Astrocyte (in vitro differentiated cells and primary cell): ENCODE results near the gene PTPRM. TPM values are rescaled to one million over a fixed set of nuclear protein-coding genes. Genes with fewer than 3 reads are reported as not detected.

ENCODE experiments used
- DNase-seq: peaks from one replicate; pipeline ENCODE4 v3.0.0-alpha.2; 2010; ENCODE audit warnings: low read depth
- FAIRE-seq: peaks from 2 replicates; lab custom pipeline; 2011; peaks lifted over from hg19 to GRCh38; lab: Jason Lieb, UNC
- H2AFZ ChIP-seq: 2 replicates; pipeline ENCODE4 v1.6.0; 2012; ENCODE audit warnings: low read depth, low read length, inconsistent platforms
- H3K27ac ChIP-seq: 2 replicates; pipeline ENCODE4 v1.5.1; 2011; ENCODE audit warnings: low read depth, low read length, inconsistent platforms
- H3K27me3 ChIP-seq: 2 replicates; pipeline ENCODE4 v1.6.0; 2011; ENCODE audit warnings: low read length, inconsistent platforms; ENCODE audit not compliant: insufficient read depth
- H3K36me3 ChIP-seq: 2 replicates; pipeline ENCODE4 v1.5.1; 2011; ENCODE audit warnings: low read length, inconsistent platforms; ENCODE audit not compliant: insufficient read depth
- H3K4me1 ChIP-seq: 2 replicates; pipeline ENCODE4 v1.5.1; 2011; ENCODE audit warnings: low read length, inconsistent platforms; ENCODE audit not compliant: insufficient read depth
- H3K4me2 ChIP-seq: 2 replicates; pipeline ENCODE4 v1.6.0; 2012; ENCODE audit warnings: low read length, inconsistent platforms
- H3K4me3 ChIP-seq: 2 replicates; pipeline ENCODE4 v1.5.1; 2011; ENCODE audit warnings: low read depth, mild to moderate bottlenecking, low read length, inconsistent platforms; ENCODE audit not compliant: insufficient read depth
- H3K79me2 ChIP-seq: 2 replicates; pipeline ENCODE4 v1.6.0; 2012; ENCODE audit warnings: mild to moderate bottlenecking, low read length, inconsistent platforms; ENCODE audit not compliant: insufficient read depth
- H3K9ac ChIP-seq: 2 replicates; pipeline ENCODE4 v1.6.0; 2012; ENCODE audit warnings: mild to moderate bottlenecking, low read length, inconsistent platforms
- H3K9me3 ChIP-seq: 2 replicates; pipeline ENCODE4 v1.5.1; 2012; ENCODE audit warnings: low read depth, mild to moderate bottlenecking, low read length, inconsistent platforms; ENCODE audit not compliant: insufficient read depth
- H4K20me1 ChIP-seq: 2 replicates; pipeline ENCODE4 v1.6.0; 2012; ENCODE audit warnings: low read length, inconsistent platforms; ENCODE audit not compliant: insufficient read depth
- H3K27ac Mint-ChIP-seq: one replicate; pipeline ENCODE4 v1.8.0; 2021; ENCODE audit warnings: mild to moderate bottlenecking, mixed read lengths; ENCODE audit not compliant: unreplicated experiment
- H3K27me3 Mint-ChIP-seq: one replicate; pipeline ENCODE4 v1.8.0; 2021; ENCODE audit warnings: low read depth, mixed read lengths; ENCODE audit not compliant: unreplicated experiment
- H3K36me3 Mint-ChIP-seq: one replicate; pipeline ENCODE4 v1.8.0; 2021; ENCODE audit warnings: low read depth, mixed read lengths; ENCODE audit not compliant: unreplicated experiment
- H3K4me1 Mint-ChIP-seq: one replicate; pipeline ENCODE4 v1.8.0; 2021; ENCODE audit warnings: low read depth, mixed read lengths; ENCODE audit not compliant: unreplicated experiment
- H3K4me3 Mint-ChIP-seq: one replicate; pipeline ENCODE4 v1.8.0; 2021; ENCODE audit warnings: mild to moderate bottlenecking, moderate library complexity, mixed read lengths; ENCODE audit not compliant: unreplicated experiment
- H3K9me3 Mint-ChIP-seq: one replicate; pipeline ENCODE4 v1.8.0; 2021; ENCODE audit warnings: mild to moderate bottlenecking, mixed read lengths; ENCODE audit not compliant: unreplicated experiment
- CTCF ChIP-seq: IDR thresholded peaks from 2 replicates; pipeline ENCODE4 v1.5.1; 2011; ENCODE audit warnings: low read depth, mild to moderate bottlenecking, inconsistent platforms, low read length, moderate library complexity; ENCODE audit not compliant: insufficient read depth
- EZH2 ChIP-seq: IDR thresholded peaks from 2 replicates; pipeline ENCODE4 v1.6.1; 2012; ENCODE audit warnings: mild to moderate bottlenecking, low read length, inconsistent platforms; ENCODE audit not compliant: insufficient read depth
- total RNA-seq: library from RNA; stranded (reverse); gene quantifications from 2 replicates; pipeline ENCODE4 v1.2.1, GENCODE V29; 2021

Gene PTPRM
- total RNA-seq, 1 donor from 2014 or later = 59.6 TPM

GRCh38 chr18:7524786-7525185 lies 42.3 kb upstream of the PTPRM start:
- Histone ChIP-seq H3K79me2 (no peaks in the 10 kb centered on the region), H3K4me3 (no peak overlapping the region), H3K27ac (no peak overlapping the region), H3K9me3 (no peaks in the 10 kb centered on the region), H3K9ac (no peak overlapping the region), H2AFZ (no peak overlapping the region), H3K27me3 (no peaks in the 10 kb centered on the region), H3K4me2 (no peak overlapping the region), H3K4me1 (no peaks in the 10 kb centered on the region), H3K36me3 (no peaks in the 10 kb centered on the region), H4K20me1 (no peaks in the 10 kb centered on the region)
- DNase-seq = no peak
- no peak overlapping the region for H3K27ac Mint-ChIP-seq
- peaks cover 21% of the 10 kb centered on the region for H3K4me1 Mint-ChIP-seq
- no peak overlapping the region for H3K4me3 Mint-ChIP-seq
- H3K36me3 Mint-ChIP-seq = no peaks in the 10 kb centered on the region
- H3K9me3 Mint-ChIP-seq = peaks cover 5% of the 10 kb centered on the region
- no peak for FAIRE-seq
- TF ChIP-seq EZH2 (no peak), CTCF (no peak)
- H3K27me3 Mint-ChIP-seq = no peaks in the 10 kb centered on the region

- no peaks in the 10 kb centered on the region for H4K20me1 ChIP-seq
- no peaks in the 10 kb centered on the region for H3K36me3 ChIP-seq
- H3K27ac ChIP-seq = no peak overlapping the region
- Mint-ChIP-seq H3K9me3 (peaks cover 12% of the 10 kb centered on the region), H3K27me3 (no peaks in the 10 kb centered on the region), H3K4me1 (peaks cover 12% of the 10 kb centered on the region), H3K4me3 (no peak overlapping the region), H3K27ac (no peak overlapping the region), H3K36me3 (no peaks in the 10 kb centered on the region)
- TF ChIP-seq EZH2 (no peak), CTCF (no peak)
- H3K27me3 ChIP-seq = no peaks in the 10 kb centered on the region
- H3K79me2 ChIP-seq = no peaks in the 10 kb centered on the region
- H3K9ac ChIP-seq = no peak overlapping the region
- no peaks in the 10 kb centered on the region for H3K4me1 ChIP-seq
- H3K9me3 ChIP-seq = no peaks in the 10 kb centered on the region
- DNase-seq (no peak), FAIRE-seq (no peak)
- H3K4me3 ChIP-seq = no peak overlapping the region
- no peak overlapping the region for H2AFZ ChIP-seq
- H3K4me2 ChIP-seq = no peak overlapping the region
Observed at GRCh38 chr18:7532942-7533341, 34.2 kb upstream of the PTPRM start.

DNA sequence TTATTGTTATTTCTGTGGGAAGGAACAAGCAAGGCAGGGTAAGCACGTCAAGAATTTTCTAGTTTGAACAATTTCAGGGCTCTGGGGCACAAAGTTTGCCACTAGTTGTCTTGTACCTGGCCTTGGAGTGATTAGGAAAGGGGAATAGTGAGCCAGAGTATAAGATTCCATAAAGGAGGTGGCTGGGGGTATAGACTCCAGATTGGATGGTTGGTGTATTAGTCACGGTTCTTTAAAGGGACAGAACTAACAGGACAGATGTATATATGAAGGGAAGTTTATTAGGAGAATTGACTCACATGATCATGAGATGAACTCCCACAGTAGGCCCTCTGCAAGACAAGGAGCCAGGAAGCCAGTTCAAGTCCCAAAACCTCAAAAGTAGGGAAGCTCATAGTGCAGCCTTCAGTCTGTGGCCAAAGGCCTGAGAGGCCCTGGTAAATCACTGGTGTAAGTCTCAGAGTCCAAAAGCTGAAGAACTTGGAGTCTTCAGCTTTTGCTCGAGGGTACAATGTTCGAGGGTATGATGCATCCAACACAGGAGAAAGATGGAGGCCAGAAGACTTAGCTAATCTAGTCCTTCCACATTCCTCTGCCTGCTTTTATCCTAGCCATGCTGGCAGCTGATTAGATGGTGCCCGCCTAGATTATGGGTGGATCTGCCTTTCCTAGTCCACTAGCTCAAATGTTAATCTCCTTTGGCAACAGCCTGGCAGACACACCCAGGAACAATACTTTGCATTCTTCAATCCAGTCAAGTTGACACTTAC lies 31.5 kb upstream of the PTPRM start:
- H3K4me1 ChIP-seq = no peaks in the 10 kb centered on the region
- no peaks in the 10 kb centered on the region for H4K20me1 ChIP-seq
- FAIRE-seq = no peak
- no peak overlapping the region for H3K9ac ChIP-seq
- peaks cover 6% of the 10 kb centered on the region for H3K9me3 Mint-ChIP-seq
- no peaks in the 10 kb centered on the region for H3K27me3 ChIP-seq
- H3K27ac Mint-ChIP-seq = no peak overlapping the region
- H3K79me2 ChIP-seq = no peaks in the 10 kb centered on the region
- no peak overlapping the region for H2AFZ ChIP-seq
- no peaks in the 10 kb centered on the region for H3K9me3 ChIP-seq
- H3K4me3 Mint-ChIP-seq = no peak overlapping the region
- H3K36me3 Mint-ChIP-seq = no peaks in the 10 kb centered on the region
- H3K4me2 ChIP-seq = no peak overlapping the region
- TF ChIP-seq EZH2 (no peak), CTCF (no peak)
- DNase-seq = no peak
- H3K4me1 Mint-ChIP-seq = peaks cover 12% of the 10 kb centered on the region
- H3K27ac ChIP-seq = no peak overlapping the region
- H3K36me3 ChIP-seq = no peaks in the 10 kb centered on the region
- H3K4me3 ChIP-seq = no peak overlapping the region
- no peaks in the 10 kb centered on the region for H3K27me3 Mint-ChIP-seq
